Right cardiac atrium (tissue), 5 donors: ENCODE data around the gene OR52R1. TPM values are rescaled to one million over a fixed set of nuclear protein-coding genes. Genes with fewer than 3 reads are reported as not detected.
"Not testable (repeated sequence)": the region's sequence is repeated elsewhere in the genome, so short reads cannot be mapped to it uniquely, and the experiment has no call there.

ENCODE experiments used
- ATAC-seq, 2 donors: fragments of 200-7000 bp; cut with Tn5 transposase; one replicate each; pipeline versions ENCODE4 v1.8.0 to v1.9.1; 2020; ENCODE audit warnings: moderate library complexity in 2 of 2, mild to moderate bottlenecking in 1 of 2
- DNase-seq, 3 donors: peaks; one replicate each; pipeline ENCODE4 v3.0.0-alpha.2; 2020
- H3K27ac ChIP-seq: one replicate; pipeline ENCODE4 v1.5.1; 2013; ENCODE audit warnings: mild to moderate bottlenecking, low read length, control low read depth, moderate library complexity
- H3K27me3 ChIP-seq: one replicate; pipeline ENCODE4 v1.6.1; 2013; ENCODE audit not compliant: control insufficient read depth, insufficient read depth
- H3K4me1 ChIP-seq: one replicate; pipeline ENCODE4 v1.6.1; 2013; ENCODE audit warnings: low read length; ENCODE audit not compliant: control insufficient read depth, insufficient read depth
- H3K4me3 ChIP-seq: one replicate; pipeline ENCODE4 v1.5.1; 2013; ENCODE audit warnings: low read length, control low read depth
- H3K9me3 ChIP-seq: one replicate; pipeline ENCODE4 v1.6.1; 2013; ENCODE audit warnings: low read length; ENCODE audit not compliant: control insufficient read depth
- WGBS: extraction: QIAGEN DNeasy Blood & Tissue Kit; methylation state at CpG from one replicate; pipeline ENCODE4 v1.1.7; 2013; 5-methylcytosine and 5-hydroxymethylcytosine counted together
- intact Hi-C, 4 donors: fragments of 100-400 bp; cut with DNase I; formaldehyde crosslinking; loops; one replicate each; pipeline versions ENCODE4 v1.11.0 to v1.14.0; 2022 to 2023
- polyA plus RNA-seq: library from polyadenylated mRNA; stranded (reverse); fragments of 200-250 nt; gene quantifications from one replicate; pipeline ENCODE4 v1.2.3, GENCODE V29; 2013
- total RNA-seq, 4 donors: library from RNA; stranded (reverse); fragmentation: NEBNext Ultra II Directional; extraction: Animal tissue kit (Norgen Biotek cat#: 25700); gene quantifications; one replicate each; pipeline ENCODE4 v1.2.1, GENCODE V29; 2021
- donor health status: healthy with polysubstance abuse.
- donor health status: DM: no; HTN: yes; CAD: no.
- donor health status: DM: no; HTN: no; CAD: no.
- donor health status: DM: no; HTN: yes; CAD: no; lungs with severe emphysema.
- donor health status: DM: yes; HTN: yes; CAD: no.

OR52R1 gene
- total and polyA plus RNA-seq, 5 donors, result not detected

GRCh38 chr11:4801316-4801715 is 2.9 kb downstream of the OR52R1 start:
- H3K4me1 ChIP-seq, H3K27ac ChIP-seq, DNase-seq, intact Hi-C loops, H3K27me3 ChIP-seq, H3K4me3 ChIP-seq, H3K9me3 ChIP-seq, ATAC-seq: not testable (repeated sequence)
- WGBS, result 75% methylated on average over 5 of the region's 5 CpGs

GRCh38 chr11:4798427-4799183 is 5.6 kb downstream of the OR52R1 start:
- H3K9me3 ChIP-seq, result no peaks in the 10 kb centered on the region
- 66% methylated on average over 6 of the region's 6 CpGs for WGBS
- ATAC-seq, result no peak

GRCh38 chr11:4797206-4797605 is 7.0 kb downstream of the OR52R1 start:
- no peak for ATAC-seq
- H3K27ac ChIP-seq, result no peak overlapping the region
- intact Hi-C loops, result no loop called here
- WGBS, result 20% methylated on average over 2 of the region's 2 CpGs
- no peak overlapping the region for H3K4me3 ChIP-seq
- DNase-seq, result no peak
- H3K27me3 ChIP-seq, result no peaks in the 10 kb centered on the region
- no peaks in the 10 kb centered on the region for H3K4me1 ChIP-seq
- no peaks in the 10 kb centered on the region for H3K9me3 ChIP-seq

More at GRCh38 chr11:4798427-4799183, 5.6 kb downstream of the OR52R1 start:
- intact Hi-C loops, result no loop called here
- Histone ChIP-seq H3K4me1 (no peaks in the 10 kb centered on the region), H3K27me3 (no peaks in the 10 kb centered on the region), H3K4me3 (no peak overlapping the region), H3K27ac (no peak overlapping the region)
- no peak for DNase-seq

GRCh38 chr11:4782454-4782853 is 21.7 kb downstream of the OR52R1 start:
- Histone ChIP-seq H3K4me3 (no peak overlapping the region), H3K9me3 (no peaks in the 10 kb centered on the region), H3K4me1 (no peaks in the 10 kb centered on the region), H3K27me3 (no peaks in the 10 kb centered on the region), H3K27ac (no peak overlapping the region)
- intact Hi-C loops, result no loop called here
- DNase-seq, result no peak
- no peak for ATAC-seq
- 42% methylated on average over 1 of the region's 1 CpG for WGBS

- H3K9me3 ChIP-seq, result no peaks in the 10 kb centered on the region
- H3K4me3 ChIP-seq, result no peak within 1 kb of the TSS
- 97% methylated on average over 1 of the region's 1 CpG for WGBS
- H3K27me3 ChIP-seq, result no peaks in the 10 kb centered on the region
- intact Hi-C loops, result no loop called here
- no peak for DNase-seq
- H3K4me1 ChIP-seq, result no peaks in the 10 kb centered on the region
- no peak within 1 kb of the TSS for H3K27ac ChIP-seq
- no peak for ATAC-seq
Measured at GRCh38 chr11:4769838-4770237, 34.3 kb downstream of the OR52R1 start, which contains the start of gene OR51F1. OR51F1 (minus strand) TSS chr11:4769938; CDS start chr11:4769938, 0 bp downstream.

GRCh38 chr11:4768094-4768493 is 36.1 kb downstream of the OR52R1 start:
- DNase-seq, result no peak
- Histone ChIP-seq H3K4me3 (no peak overlapping the region), H3K27ac (no peak overlapping the region), H3K9me3 (no peaks in the 10 kb centered on the region), H3K27me3 (no peaks in the 10 kb centered on the region), H3K4me1 (no peaks in the 10 kb centered on the region)
- no peak for ATAC-seq
- intact Hi-C loops, result no loop called here

GRCh38 chr11:4766420-4767043 is 37.6 kb downstream of the OR52R1 start:
- no peaks in the 10 kb centered on the region for H3K4me1 ChIP-seq
- 79% methylated on average over 6 of the region's 6 CpGs for WGBS
- ATAC-seq (no peak), DNase-seq (no peak)
- H3K4me3 ChIP-seq, result no peak overlapping the region
- no peaks in the 10 kb centered on the region for H3K9me3 ChIP-seq
- intact Hi-C loops, result no loop called here
- H3K27ac ChIP-seq, result no peak overlapping the region
- no peaks in the 10 kb centered on the region for H3K27me3 ChIP-seq

- intact Hi-C loops, result no loop called here
- WGBS, result 71% methylated on average over 2 of the region's 2 CpGs
Measured at GRCh38 chr11:4763096-4763495, 41.1 kb downstream of the OR52R1 start.

More at GRCh38 chr11:4763096-4763495, 41.1 kb downstream of the OR52R1 start:
- Histone ChIP-seq H3K4me1 (no peaks in the 10 kb centered on the region), H3K4me3 (no peak overlapping the region), H3K27me3 (no peaks in the 10 kb centered on the region), H3K9me3 (no peaks in the 10 kb centered on the region), H3K27ac (no peak overlapping the region)
- no peak for ATAC-seq
- no peak for DNase-seq

Other genes starting within 250 kb of the OR52R1 start
- gene OR52I2, start 222.6 kb downstream of the OR52R1 start, total RNA-seq, result not detected
- not detected for gene OR52I2, start 222.6 kb downstream of the OR52R1 start, polyA plus RNA-seq
- not detected for gene OR52I1, start 210.3 kb downstream of the OR52R1 start, total RNA-seq
- gene OR52I1, start 210.3 kb downstream of the OR52R1 start, polyA plus RNA-seq, result not detected
- 10 to 100 TPM in 3 of 4 donors, 1 to 10 TPM in 1; 10.0 to 12.4 (median 10.8) TPM for gene TRIM68, start 196.1 kb downstream of the OR52R1 start, total RNA-seq
- 6.5 TPM for gene TRIM68, start 196.1 kb downstream of the OR52R1 start, polyA plus RNA-seq
- not detected for gene OR51D1, start 166.9 kb downstream of the OR52R1 start, total RNA-seq
- not detected for gene OR51D1, start 166.9 kb downstream of the OR52R1 start, polyA plus RNA-seq
- under 1 TPM; 0.22 to 0.63 (median 0.24) TPM for gene OR51E1, start 160.4 kb downstream of the OR52R1 start, total RNA-seq
- 0.45 TPM for gene OR51E1, start 160.4 kb downstream of the OR52R1 start, polyA plus RNA-seq
- not detected for gene OR51E2, start 106.5 kb downstream of the OR52R1 start, total RNA-seq
- 0.05 TPM for gene OR51E2, start 106.5 kb downstream of the OR52R1 start, polyA plus RNA-seq
- not detected for gene MMP26, start 99.6 kb downstream of the OR52R1 start, total RNA-seq
- not detected for gene MMP26, start 99.6 kb downstream of the OR52R1 start, polyA plus RNA-seq
- gene OR51F1, start 34.4 kb downstream of the OR52R1 start, total RNA-seq, result not detected
- not detected for gene OR51F1, start 34.4 kb downstream of the OR52R1 start, polyA plus RNA-seq
- gene OR51F2, start 16.9 kb upstream of the OR52R1 start, total RNA-seq, result not detected
- gene OR51F2, start 16.9 kb upstream of the OR52R1 start, polyA plus RNA-seq, result not detected
- gene OR51S1, start 44.8 kb upstream of the OR52R1 start, total RNA-seq, result not detected
- gene OR51S1, start 44.8 kb upstream of the OR52R1 start, polyA plus RNA-seq, result not detected
- not detected for gene OR51T1, start 77.5 kb upstream of the OR52R1 start, total RNA-seq
- not detected for gene OR51T1, start 77.5 kb upstream of the OR52R1 start, polyA plus RNA-seq
- gene OR51A7, start 99.4 kb upstream of the OR52R1 start, total RNA-seq, result not detected
- not detected for gene OR51A7, start 99.4 kb upstream of the OR52R1 start, polyA plus RNA-seq
- not detected for gene OR51G2, start 115.0 kb upstream of the OR52R1 start, total RNA-seq
- not detected for gene OR51G2, start 115.0 kb upstream of the OR52R1 start, polyA plus RNA-seq
- gene OR51G1, start 120.0 kb upstream of the OR52R1 start, total RNA-seq, result not detected
- not detected for gene OR51G1, start 120.0 kb upstream of the OR52R1 start, polyA plus RNA-seq
- not detected for gene OR51A4, start 143.2 kb upstream of the OR52R1 start, total RNA-seq
- gene OR51A4, start 143.2 kb upstream of the OR52R1 start, polyA plus RNA-seq, result not detected
- gene OR51A2, start 151.3 kb upstream of the OR52R1 start, total RNA-seq, result not detected
- not detected for gene OR51A2, start 151.3 kb upstream of the OR52R1 start, polyA plus RNA-seq
- not detected for gene OR51L1, start 190.5 kb upstream of the OR52R1 start, total RNA-seq
- not detected for gene OR51L1, start 190.5 kb upstream of the OR52R1 start, polyA plus RNA-seq
- gene OR52J3, start 242.1 kb upstream of the OR52R1 start, total RNA-seq, result not detected
- not detected for gene OR52J3, start 242.1 kb upstream of the OR52R1 start, polyA plus RNA-seq